GM23338 (cell line): Measurements from ENCODE around the gene TM6SF1.

Experiments used
- CREB1 ChIP-seq: fragments of 250-450 bp; sonication (Bioruptor Pico); IDR thresholded peaks from 2 replicates; pipeline ENCODE4 v1.5.0; 2020; ENCODE audit warnings: low read depth, mild to moderate bottlenecking, moderate library complexity
- CTCF ChIP-seq, 2 experiments: fragments of 200-600 bp in 1 of 2; sonication (generic) in 1 of 2; conservative IDR thresholded peaks; 2 replicates each; pipeline versions ENCODE4 v1.5.1 to v1.6.1; 2016 to 2017; ENCODE audit warnings: antibody characterized with exemption in 2 of 2, low read depth in 2 of 2, mild to moderate bottlenecking in 2 of 2, moderate library complexity in 1 of 2
- EZH2 ChIP-seq: fragments of 200-600 bp; sonication (generic); IDR thresholded peaks from one replicate; pipeline ENCODE4 v1.8.0; 2017; ENCODE audit warnings: antibody characterized with exemption, mild to moderate bottlenecking, low read depth; ENCODE audit not compliant: unreplicated experiment
- EZH2phosphoT487 ChIP-seq: fragments of 200-600 bp; sonication (generic); IDR thresholded peaks from one replicate; pipeline ENCODE4 v1.8.1; 2018; ENCODE audit warnings: antibody characterized with exemption; ENCODE audit not compliant: unreplicated experiment
- JUNB ChIP-seq: IDR thresholded peaks from one replicate; pipeline ENCODE4 v1.6.1; 2016; ENCODE audit warnings: antibody characterized with exemption; ENCODE audit not compliant: unreplicated experiment
- NANOG ChIP-seq: IDR thresholded peaks from 2 replicates; pipeline ENCODE4 v1.6.1; 2016; ENCODE audit warnings: antibody characterized with exemption, borderline replicate concordance
- POLR2AphosphoS5 ChIP-seq: IDR thresholded peaks from 2 replicates; pipeline ENCODE4 v1.6.1; 2016; ENCODE audit warnings: antibody characterized with exemption, low read depth
- REST ChIP-seq: IDR thresholded peaks from one replicate; pipeline ENCODE4 v1.6.1; 2018; ENCODE audit warnings: antibody characterized with exemption; ENCODE audit not compliant: unreplicated experiment
- ZNF114 ChIP-seq: fragments of 250-450 bp; sonication (Bioruptor Pico); IDR thresholded peaks from 2 replicates; pipeline ENCODE4 v1.5.0; 2020; ENCODE audit warnings: mild to moderate bottlenecking, moderate library complexity

GRCh38 chr15:83123529-83123928 is 16.1 kb downstream of the TM6SF1 start:
- TF ChIP-seq CTCF (conservative IDR thresholded peaks at IDR 0.05; ENCODE audit: low read depth in 2 of 2) (no peak), POLR2AphosphoS5 (no peak), EZH2phosphoT487 (no peak), CREB1 (no peak), EZH2 (no peak), NANOG (no peak), JUNB (no peak), ZNF114 (no peak), REST (no peak)
